ENCODE data around the gene DNAAF3.

DNA sequence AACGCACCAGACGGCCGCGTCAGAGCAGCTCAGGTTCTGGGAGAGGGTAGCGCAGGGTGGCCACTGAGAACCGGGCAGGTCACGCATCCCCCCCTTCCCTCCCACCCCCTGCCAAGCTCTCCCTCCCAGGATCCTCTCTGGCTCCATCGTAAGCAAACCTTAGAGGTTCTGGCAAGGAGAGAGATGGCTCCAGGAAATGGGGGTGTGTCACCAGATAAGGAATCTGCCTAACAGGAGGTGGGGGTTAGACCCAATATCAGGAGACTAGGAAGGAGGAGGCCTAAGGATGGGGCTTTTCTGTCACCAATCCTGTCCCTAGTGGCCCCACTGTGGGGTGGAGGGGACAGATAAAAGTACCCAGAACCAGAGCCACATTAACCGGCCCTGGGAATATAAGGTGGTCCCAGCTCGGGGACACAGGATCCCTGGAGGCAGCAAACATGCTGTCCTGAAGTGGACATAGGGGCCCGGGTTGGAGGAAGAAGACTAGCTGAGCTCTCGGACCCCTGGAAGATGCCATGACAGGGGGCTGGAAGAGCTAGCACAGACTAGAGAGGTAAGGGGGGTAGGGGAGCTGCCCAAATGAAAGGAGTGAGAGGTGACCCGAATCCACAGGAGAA is 50.9 kb downstream of the DNAAF3 start:
- TF ChIP-seq REPIN1 (tag by site-specific recombination; IDR thresholded peaks at IDR 0.05; ENCODE audit: low read depth) (no peak), PRDM1 (tag by site-specific recombination; IDR thresholded peaks at IDR 0.05) (no peak)

Data from HEK293 (cell line).